Stimulated activated CD4-positive, alpha-beta T cell treated with anti-CD3 and anti-CD28 coated beads, Interleukin-12 subunit alpha, Interleukin-12 subunit beta, amount 100 ng/mL, for 24 hours (primary cell): ENCODE data around the gene C19orf67.
"Not testable (repeated sequence)": the region's sequence is repeated elsewhere in the genome, so short reads cannot be mapped to it uniquely, and the experiment has no call there.

ENCODE experiments used
- DNase-seq, 2 experiments: peaks; one replicate each; pipeline ENCODE4 v3.0.0-alpha.2; 2020; ENCODE audit warnings: low read depth in 2 of 2

C19orf67 gene

DNA sequence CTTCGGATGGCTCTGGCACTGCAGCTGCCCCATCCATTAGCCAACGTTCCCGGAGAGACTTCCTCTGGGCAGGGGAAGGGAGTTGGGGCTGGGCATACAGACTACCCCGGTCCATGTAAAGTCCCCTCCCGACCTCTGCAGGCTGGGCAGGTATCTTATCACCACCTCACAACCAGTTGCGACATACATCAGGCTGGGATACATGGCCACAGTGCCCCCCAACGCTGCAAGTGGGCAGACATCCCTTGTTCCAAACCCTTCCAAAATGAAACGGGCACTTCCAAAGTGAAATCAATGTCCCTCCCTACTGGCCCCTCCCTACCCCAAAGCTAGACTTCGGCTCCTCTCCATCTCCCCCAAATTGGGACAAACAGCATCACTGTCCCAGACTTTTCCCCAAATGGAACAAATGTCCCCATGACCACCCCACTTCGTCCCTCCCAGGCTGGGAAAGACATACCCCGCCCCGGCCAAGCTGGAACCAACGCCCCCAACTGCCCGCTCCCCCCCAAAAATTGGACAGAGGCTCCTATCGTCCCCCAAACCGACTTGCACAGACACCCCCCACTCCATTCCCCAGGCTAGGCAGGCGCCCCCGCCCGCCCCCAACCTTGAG lies 28.7 kb downstream of the C19orf67 start:
- no peak for DNase-seq

DNA sequence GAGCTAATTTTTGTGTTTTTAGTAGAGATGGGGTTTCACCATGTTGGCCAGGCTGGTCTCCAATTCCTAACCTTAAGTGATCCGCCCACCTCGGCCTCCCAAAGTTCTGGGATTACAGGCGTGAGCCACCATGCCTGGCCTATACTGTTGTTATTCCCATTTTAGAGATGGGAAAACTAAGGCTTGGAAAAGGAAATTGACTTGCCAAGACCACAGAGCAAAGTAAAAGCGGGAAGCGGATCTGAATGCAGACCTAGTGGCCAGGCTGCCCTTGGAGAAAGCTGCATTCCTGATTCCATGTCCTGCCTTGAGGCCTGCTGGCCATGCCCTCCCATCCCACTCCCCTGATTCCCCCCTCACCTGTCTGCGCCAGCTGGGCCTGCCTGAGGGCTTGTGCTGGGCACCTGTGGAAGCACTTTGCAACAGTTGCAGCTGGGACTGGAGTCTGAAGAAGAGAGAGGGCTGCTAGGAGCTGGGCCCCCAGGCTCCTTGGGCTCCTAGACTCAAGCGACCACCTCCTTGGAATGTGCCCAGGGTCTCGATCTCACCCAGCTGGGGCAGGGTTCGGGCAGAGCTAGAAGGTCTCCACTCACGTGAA lies 29.4 kb downstream of the C19orf67 start:
- no peak for DNase-seq

DNA sequence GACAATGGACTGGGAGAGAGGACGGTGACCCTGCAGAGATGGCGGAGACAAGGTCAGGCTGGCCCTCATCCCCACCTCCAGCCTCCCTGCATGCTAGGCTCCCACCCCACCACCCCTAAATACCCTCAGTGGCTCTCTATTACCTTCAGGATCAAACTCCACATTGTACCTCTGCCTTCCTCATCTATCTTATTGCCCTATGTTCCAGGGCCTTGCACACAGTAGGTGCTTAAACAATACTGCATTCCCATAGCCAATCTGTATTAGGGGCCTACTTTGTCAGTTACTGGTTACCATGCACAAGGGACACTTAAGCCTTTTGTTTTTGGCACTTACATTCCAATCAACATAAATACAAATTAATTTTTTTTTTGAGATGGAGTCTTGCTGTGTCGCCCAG lies 30.2 kb downstream of the C19orf67 start:
- DNase-seq, result no peak

DNA sequence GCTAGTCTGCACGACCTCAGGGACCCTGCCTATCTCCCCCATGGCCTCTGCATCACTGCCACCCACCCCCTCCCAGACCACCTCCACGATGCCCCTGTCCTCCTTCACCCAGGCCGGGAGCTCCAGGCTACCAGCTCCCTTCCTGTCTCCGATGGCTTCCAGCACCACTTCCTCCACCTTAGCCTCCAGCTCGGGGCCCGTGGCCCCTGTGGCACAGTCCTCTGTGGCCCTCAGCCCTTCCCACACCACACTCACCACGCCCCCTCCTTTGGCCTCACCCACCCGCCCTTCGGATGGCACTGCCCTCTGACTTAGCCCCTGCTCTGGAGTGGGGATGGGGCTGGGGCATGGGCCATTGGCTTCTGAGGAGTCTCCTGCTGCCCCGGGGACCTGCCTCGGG lies 30.9 kb downstream of the C19orf67 start:
- DNase-seq, result no peak

DNA sequence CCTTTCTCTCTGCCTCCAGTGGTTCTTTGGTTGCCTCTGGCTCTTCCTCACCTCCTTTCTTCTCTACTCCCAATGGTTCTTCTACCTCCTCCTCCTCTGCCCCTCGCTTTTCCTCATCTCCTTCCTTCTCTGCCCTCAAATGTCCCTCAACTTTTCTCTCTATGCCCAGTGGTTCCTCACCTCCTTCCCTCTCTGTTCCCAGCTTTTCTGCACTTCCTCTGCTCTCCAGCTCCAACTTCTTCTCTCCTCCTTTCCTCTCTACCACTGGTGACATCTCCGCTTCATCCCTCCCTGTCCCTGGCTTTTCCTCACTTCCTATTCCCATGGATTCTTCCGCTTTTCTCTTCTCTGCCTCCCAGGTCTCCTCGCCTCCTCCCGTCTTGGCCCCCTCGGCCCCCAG lies 31.5 kb downstream of the C19orf67 start:
- no peak for DNase-seq

DNA sequence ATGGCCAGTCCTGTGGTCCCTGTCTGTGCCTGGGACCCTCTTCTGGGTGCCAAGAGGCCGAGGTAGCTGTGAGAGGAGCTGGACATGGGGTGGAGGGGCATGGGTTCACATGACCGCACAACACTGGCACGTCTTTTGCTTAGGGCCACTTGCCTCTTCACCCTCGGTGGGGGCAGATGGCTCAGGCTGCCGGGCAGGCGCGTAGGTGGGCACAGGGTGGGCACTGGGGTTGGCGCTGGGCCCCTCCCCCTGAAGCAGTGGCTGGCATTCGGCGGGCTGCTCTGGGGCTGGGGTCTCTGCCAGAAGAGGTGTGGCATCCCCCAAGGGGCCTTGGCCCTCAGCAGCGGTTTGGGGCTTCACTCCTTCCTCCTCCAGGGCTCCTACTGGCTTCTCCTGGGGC lies 32.1 kb downstream of the C19orf67 start:
- DNase-seq, result no peak

DNA sequence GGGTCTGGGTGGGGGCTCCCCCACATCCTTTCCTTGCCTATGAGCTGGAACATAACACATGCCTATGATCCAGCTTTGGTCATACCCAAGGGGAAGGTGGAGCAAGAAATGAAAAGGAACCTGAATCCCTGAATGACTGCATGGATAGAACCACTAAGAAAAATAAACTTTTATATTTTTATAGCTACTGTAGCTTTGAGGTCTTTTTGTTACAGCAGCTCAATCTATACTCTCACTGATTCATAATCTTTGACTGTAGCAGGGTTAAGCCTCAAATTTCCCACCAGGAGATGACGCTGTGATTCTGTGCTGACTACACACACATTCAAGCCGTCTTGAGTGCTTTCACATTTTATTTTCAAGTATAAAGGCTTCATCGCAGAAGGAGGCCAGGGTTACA lies 32.6 kb downstream of the C19orf67 start:
- no peak for DNase-seq

DNA sequence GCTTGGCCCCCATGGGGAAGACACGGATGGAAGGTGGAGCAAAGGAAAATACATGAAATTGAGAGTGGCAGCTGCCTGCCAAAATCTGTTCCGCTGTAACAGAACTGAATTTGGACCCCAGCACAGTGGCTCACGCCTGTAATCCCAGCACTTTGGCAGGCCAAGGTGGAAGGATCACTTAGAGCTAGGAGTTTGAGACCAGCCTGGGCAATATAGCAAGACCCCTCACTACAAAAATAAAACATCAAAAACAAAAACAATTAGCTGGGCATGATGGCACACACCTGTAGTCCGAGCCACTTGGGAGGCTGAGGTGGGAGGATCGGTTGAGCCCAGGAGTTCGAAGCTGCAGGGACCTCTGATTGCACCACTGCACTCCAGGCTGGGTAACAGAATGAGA lies 33.1 kb downstream of the C19orf67 start:
- no peak for DNase-seq

DNA sequence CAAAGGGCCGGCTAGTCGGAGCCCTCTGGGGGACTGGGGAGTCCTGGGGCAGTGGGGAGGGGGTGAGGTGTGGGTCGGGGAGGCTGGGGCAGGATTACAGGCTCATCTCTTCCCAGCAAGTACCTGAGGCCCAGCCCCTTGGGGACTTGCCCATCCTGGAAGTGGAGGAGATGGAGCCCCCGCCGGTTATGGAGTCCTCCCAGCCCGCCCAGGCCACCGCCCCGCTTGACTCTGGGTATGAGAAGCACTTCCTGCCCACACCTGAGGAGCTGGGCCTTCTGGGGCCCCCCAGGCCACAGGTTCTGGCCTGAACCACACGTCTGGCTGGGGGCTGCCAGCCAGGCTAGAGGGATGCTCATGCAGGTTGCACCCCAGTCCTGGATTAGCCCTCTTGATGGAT lies 33.6 kb downstream of the C19orf67 start:
- no peak for DNase-seq

DNA sequence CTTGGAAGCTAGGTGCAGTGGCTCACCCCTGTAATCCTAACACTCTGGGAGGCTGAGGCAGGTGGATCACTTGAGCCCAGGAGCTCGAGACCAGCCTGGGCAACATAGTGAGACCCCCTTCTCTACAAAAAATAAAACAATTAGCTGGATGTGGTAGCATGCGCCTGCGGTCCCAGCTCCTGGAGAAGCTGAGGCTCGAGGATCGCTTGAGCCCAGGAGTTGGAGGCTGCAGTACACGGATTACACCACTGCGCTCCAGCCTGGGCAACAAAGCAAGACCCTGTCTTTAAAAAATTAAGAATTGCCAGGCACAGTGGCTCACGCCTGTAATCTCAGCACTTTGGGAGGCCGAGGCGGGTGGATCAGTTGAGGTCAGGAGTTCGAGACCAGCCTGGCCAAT lies 34.6 kb downstream of the C19orf67 start:
- DNase-seq, result not testable (repeated sequence)

DNA sequence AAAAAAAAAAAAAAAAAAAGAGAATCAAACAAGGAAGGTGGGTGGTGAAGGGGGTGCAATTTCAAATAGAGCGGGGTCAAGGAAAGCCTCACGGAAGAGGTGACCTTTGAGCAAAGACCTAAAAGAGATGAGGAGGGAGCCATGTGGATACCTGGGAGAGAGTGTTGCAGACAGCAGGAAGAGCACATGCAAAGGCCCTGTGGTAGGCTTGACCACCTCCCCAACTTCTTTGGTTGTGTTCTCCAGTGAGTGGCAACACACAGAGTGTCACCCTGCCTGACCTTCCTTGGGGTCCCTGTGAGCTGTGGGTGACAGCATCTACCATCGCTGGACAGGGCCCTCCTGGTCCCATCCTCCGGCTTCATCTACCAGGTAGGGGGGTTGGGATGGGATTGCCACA lies 35.1 kb downstream of the C19orf67 start:
- no peak for DNase-seq

DNA sequence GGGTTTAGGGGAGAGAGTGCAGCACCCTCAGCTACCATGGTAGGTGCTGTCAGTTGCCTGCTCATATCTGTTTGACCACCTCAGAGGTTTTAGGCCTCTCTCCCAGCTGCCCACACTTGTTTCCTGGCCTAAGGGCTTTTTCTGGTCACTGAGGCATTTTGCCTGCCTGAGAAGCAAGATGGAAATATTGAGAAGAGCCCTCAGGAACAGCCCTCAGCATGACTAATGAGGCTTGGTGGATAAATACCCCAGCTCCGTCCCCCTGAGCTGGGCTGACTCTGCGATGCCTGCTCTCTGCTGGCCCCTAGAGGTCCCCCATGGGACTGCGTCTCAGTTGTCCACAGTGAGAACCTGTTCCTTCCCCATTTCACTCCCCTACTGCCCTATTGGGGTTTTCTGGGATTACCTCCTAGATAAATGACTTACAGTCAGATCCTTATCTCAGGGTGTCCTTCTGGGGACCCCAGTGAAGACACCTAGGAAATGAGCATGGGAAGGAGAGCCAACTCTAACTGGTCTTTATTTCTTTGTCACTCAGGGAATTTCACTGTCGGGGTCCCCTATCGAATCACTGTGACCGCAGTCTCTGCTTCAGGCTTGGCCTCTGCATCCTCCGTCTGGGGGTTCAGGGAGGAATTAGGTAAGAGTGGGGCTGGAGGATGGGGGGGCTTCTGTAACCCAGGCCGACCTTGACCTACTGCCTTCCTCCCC lies 37.0 kb downstream of the C19orf67 start:
- DNase-seq, result peak; percentile 52 to 77

DNA sequence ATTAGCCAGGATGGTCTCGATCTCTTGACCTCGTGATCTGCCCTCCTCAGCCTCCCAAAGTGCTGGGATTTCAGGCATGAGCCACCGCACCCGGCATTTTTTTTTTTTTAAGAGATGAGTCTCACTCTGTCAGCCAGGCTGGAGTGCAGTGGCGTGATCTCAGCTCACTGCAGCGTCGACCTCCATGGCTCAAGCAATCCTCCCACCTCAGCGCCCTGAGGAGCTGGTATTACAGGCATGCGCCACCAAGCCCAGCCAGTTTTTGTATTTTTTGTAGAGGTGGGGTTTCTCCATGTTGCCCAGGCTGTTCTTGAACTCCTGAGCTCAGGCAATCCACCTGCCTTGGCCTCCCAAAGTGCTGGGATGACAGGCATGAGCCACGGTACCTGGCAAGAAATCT lies 37.7 kb downstream of the C19orf67 start:
- not testable (repeated sequence) for DNase-seq

DNA sequence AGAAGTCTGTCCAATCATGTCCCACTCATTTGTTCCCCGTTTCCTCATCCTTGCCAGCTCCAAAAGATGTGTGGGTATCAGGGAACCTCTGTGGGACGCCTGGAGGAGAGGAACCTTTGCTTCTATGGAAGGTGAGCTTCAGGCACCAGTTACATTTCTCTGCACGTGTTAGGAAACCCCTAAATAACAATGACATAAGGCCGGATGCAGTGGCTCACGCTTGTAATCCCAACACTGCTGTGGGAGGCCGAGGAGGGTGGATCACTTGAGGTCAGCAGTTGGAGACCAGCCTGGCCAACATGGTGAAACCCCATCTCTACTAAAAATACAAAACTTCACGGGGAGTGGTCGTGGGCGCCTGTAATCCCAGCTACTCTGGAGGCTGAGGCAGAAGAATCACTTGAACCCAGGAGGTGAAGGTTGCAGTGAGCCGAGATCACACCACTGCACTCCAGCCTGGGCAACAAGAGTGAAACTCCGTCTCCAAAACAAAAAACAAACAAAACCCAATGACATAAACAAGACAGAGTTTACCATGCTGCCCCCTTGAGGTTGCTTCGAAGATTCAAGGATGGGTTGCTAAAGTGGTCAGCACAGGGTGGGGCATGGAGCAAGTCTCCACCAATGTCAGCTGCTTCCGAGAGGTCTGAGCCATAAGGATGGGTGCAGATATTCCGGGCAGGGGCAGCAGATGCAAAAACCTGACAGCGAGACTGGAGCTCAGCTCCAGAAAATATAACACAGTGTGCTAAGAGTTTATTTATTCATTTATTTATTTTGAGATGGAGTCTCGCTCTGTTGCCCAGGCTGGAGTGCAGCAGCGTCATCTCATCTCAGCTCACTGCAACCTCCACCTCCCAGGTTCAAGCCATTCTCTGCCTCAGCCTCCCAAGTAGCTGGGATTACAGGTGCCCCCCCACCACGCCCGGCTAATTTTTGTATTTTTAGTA lies 42.6 kb downstream of the C19orf67 start:
- DNase-seq, result not testable (repeated sequence)

DNA sequence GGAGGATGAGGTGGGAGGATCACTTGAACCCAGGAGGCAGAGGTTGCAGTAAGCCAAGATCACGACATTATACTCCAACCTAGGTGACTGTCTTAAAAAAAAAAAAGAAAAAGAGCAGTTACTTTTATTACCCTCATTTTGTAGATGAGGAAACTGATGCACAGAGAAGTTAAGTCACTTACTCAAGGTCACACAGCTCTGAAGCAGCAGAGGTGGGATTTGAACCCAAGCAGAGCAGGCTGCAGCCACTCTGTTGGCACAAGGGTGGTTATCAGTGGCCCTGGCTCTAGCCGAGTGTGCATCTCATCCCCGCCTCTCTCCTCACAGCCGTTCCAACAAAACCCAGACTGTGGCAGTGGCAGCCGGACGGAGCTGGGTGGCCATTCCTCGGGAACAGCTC lies 46.4 kb downstream of the C19orf67 start:
- no peak for DNase-seq

DNA sequence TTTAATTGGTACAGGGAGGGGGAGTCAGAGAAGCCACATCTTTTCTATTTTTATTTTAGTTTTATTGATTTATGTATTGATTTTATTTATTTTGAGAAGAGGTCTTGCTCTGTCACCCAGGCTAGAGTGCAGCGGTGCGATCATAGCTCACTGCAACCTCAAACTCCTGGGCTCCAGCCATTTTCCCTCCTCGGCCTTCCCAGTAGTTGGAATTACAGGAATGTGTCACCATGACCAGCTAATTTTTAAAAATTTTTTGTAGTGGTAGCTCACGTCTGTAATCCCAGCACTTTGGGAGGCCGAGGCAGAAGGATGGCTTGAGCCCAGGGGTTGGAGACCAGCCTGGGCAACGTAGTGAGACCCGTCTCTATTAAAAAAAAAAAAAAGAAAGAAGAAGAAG lies 49.9 kb downstream of the C19orf67 start:
- no peak for DNase-seq

DNA sequence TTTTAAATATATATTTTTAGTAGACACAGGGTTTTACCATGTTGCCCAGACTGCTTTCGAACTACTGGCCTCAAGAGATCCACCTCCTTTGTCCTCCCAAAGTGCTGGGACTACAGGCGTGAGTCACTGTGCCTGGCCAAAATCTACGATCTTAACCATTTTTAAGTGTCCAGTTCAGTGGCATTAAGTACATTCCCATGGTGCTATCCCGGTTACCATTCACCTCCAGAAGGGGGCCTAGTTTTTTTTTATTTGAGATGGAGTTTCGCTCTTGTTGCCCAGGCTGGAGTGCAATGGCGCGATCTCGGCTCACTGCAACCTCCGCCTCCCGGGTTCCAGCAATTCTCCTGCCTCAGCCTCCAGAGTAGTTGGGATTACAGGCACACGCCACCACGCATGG lies 50.4 kb downstream of the C19orf67 start:
- DNase-seq, result not testable (repeated sequence)

DNA sequence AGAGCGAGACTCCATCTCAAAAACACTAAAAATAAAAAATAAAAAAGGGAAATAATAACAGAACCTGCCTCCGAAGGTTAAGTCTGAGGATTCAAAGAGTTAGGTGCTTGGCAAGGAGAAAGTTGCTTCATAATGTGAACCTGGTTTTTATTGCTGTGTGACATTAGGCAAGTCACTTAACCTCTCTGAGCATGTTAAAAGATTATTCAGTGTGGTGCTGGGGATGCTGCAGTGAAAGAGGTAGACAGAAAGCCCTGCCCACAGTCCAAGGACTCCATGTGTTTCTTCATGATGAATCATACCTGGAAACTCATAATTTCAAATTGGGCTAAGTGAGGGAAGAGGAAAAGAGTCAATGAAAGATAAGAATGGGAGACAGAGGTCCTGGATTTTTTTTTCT lies 51.6 kb downstream of the C19orf67 start:
- no peak for DNase-seq

DNA sequence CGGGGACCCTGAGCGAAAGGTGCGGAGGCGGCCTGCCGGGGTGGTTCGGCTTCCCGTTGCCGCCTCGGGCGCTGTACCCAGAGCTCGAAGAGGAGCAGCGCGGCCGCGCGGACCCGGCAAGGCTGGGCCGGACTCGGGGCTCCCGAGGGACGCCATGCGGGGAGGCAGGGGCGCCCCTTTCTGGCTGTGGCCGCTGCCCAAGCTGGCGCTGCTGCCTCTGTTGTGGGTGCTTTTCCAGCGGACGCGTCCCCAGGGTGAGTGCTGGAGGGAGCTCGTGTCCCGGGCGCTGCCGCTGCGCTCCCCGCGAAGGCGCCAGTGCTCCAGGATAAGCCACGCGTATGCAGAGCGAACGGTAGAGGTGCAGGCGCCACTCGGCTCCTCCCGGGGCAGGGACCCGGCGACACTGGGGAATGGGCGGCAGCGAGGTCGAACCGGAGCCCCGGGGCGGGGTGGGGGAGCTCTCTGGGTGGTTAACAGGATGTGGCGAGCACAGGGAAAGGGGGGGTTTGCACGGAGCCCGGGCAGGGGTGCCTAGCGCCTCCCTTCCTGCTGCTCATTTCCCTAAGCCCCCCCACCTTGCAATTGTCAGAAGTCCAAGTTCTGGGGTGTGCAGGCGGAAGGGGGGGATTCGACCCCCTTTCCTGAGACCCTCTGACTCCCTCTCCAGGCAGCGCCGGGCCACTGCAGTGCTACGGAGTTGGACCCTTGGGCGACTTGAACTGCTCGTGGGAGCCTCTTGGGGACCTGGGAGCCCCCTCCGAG lies 53.7 kb downstream of the C19orf67 start, which contains the start of gene IL27RA:
Gene IL27RA (plus strand): TSS at position 44 of the 762 bp plus-strand sequence. CDS start 111 bp downstream, at position 155.
- DNase-seq, result peak; percentile 51 to 71
